GM12864 (cell line): ENCODE results near the gene IGSF10.
"Not testable (repeated sequence)": the region's sequence is repeated elsewhere in the genome, so short reads cannot be mapped to it uniquely, and the experiment has no call there.

Experiments used
- DNase-seq: peaks from one replicate; pipeline ENCODE4 v3.0.0-alpha.2; 2011; ENCODE audit warnings: low read depth
- H3K4me3 ChIP-seq: 2 replicates; pipeline ENCODE4 v1.5.1; 2011; ENCODE audit warnings: mild to moderate bottlenecking, low read depth, low read length, control low read depth
- CTCF ChIP-seq: IDR thresholded peaks from 2 replicates; pipeline ENCODE4 v1.5.1; 2011; ENCODE audit warnings: low read depth, mild to moderate bottlenecking, moderate library complexity, low read length, control low read depth, inconsistent platforms; ENCODE audit errors: missing control alignments

Gene IGSF10

GRCh38 chr3:151491525-151491924 is 30.7 kb upstream of the IGSF10 start:
- TF ChIP-seq CTCF = no peak
- H3K4me3 ChIP-seq = no peak overlapping the region
- no peak for DNase-seq

- H3K4me3 ChIP-seq, DNase-seq: not testable (repeated sequence)
Observed at GRCh38 chr3:151487833-151488232, 27.0 kb upstream of the IGSF10 start.

GRCh38 chr3:151483961-151484520 is 23.2 kb upstream of the IGSF10 start:
- no peak for TF ChIP-seq CTCF
- no peak for DNase-seq
- H3K4me3 ChIP-seq = no peak overlapping the region

GRCh38 chr3:151483488-151483887 is 22.6 kb upstream of the IGSF10 start:
- DNase-seq = no peak
- no peak for TF ChIP-seq CTCF
- H3K4me3 ChIP-seq = no peak overlapping the region

- TF ChIP-seq CTCF = no peak
- no peak overlapping the region for H3K4me3 ChIP-seq
- DNase-seq = no peak
Observed at GRCh38 chr3:151480492-151480891, 19.6 kb upstream of the IGSF10 start.

GRCh38 chr3:151479452-151479851 is 18.6 kb upstream of the IGSF10 start:
- no peak overlapping the region for H3K4me3 ChIP-seq
- TF ChIP-seq CTCF = no peak
- DNase-seq = no peak

- DNase-seq = no peak
- H3K4me3 ChIP-seq = no peak overlapping the region
- TF ChIP-seq CTCF = no peak
Observed at GRCh38 chr3:151478335-151478697, 17.5 kb upstream of the IGSF10 start.
